Neural cell (in vitro differentiated cells): ENCODE data around the gene OSBPL9.

ENCODE experiments used
- CTCF ChIP-seq: fragments of 450-650 bp; IDR thresholded peaks from 2 replicates; pipeline ENCODE4 v1.5.1; 2014; ENCODE audit warnings: antibody characterized with exemption, mild to moderate bottlenecking, moderate library complexity; ENCODE audit not compliant: poor library complexity, severe bottlenecking
- REST ChIP-seq: IDR thresholded peaks from 2 replicates; pipeline ENCODE4 v1.6.1; 2012; ENCODE audit warnings: borderline replicate concordance

- TF ChIP-seq CTCF (no peak), REST (no peak)
Observed at GRCh38 chr1:51636764-51637522, 20.1 kb downstream of the OSBPL9 start.
